OCI-LY1 (cell line): Measurements from ENCODE around the gene MYO10.

Experiments used
- H2AFZ ChIP-seq: fragments of 200-600 bp; sonication (generic), shearing (Covaris generic); 2 replicates; pipeline ENCODE4 v1.6.0; 2014; ENCODE audit warnings: antibody characterized with exemption, mild to moderate bottlenecking, low read length
- H3F3A ChIP-seq: fragments of 200-600 bp; sonication (generic), shearing (Covaris generic); 2 replicates; pipeline ENCODE4 v1.6.0; 2014; ENCODE audit warnings: mild to moderate bottlenecking, antibody characterized with exemption, low read length, moderate library complexity; ENCODE audit not compliant: insufficient read depth
- H3K27ac ChIP-seq: fragments of 200-600 bp; sonication (generic); 2 replicates; pipeline ENCODE4 v1.5.1; 2014; ENCODE audit warnings: low read length, mixed run types, mild to moderate bottlenecking, low read depth; ENCODE audit not compliant: poor library complexity, severe bottlenecking
- H3K27me3 ChIP-seq: fragments of 200-600 bp; sonication (generic); 2 replicates; pipeline ENCODE4 v1.6.0; 2014; ENCODE audit warnings: antibody characterized with exemption, mild to moderate bottlenecking, low read length, moderate library complexity; ENCODE audit not compliant: insufficient read depth
- H3K36me3 ChIP-seq: fragments of 200-600 bp; sonication (generic); 2 replicates; pipeline ENCODE4 v1.6.1; 2014; ENCODE audit warnings: mild to moderate bottlenecking, antibody characterized with exemption, low read length, moderate library complexity, mixed read lengths; ENCODE audit not compliant: insufficient read depth
- H3K4me1 ChIP-seq: fragments of 200-600 bp; sonication (generic); 2 replicates; pipeline ENCODE4 v1.5.1; 2014; ENCODE audit warnings: mild to moderate bottlenecking, low read length, moderate library complexity; ENCODE audit not compliant: insufficient read depth, severe bottlenecking
- H3K4me2 ChIP-seq: fragments of 200-600 bp; sonication (generic), shearing (Covaris generic); 2 replicates; pipeline ENCODE4 v1.6.1; 2014; ENCODE audit warnings: low read length
- H3K4me3 ChIP-seq: fragments of 200-600 bp; sonication (generic); 2 replicates; pipeline ENCODE4 v1.5.1; 2014; ENCODE audit warnings: low read length, low read depth, mild to moderate bottlenecking, mixed read lengths; ENCODE audit not compliant: poor library complexity, severe bottlenecking
- H3K79me2 ChIP-seq: fragments of 200-600 bp; shearing (Covaris generic); 2 replicates; pipeline ENCODE4 v1.6.1; 2016; ENCODE audit warnings: mixed run types, low read length, mixed read lengths; ENCODE audit not compliant: insufficient read depth
- H3K9ac ChIP-seq: fragments of 200-600 bp; sonication (generic), shearing (Covaris generic); 2 replicates; pipeline ENCODE4 v1.6.1; 2014; ENCODE audit warnings: mild to moderate bottlenecking, low read length, mixed read lengths
- H3K9me2 ChIP-seq: fragments of 200-600 bp; sonication (generic), shearing (Covaris generic); 2 replicates; pipeline ENCODE4 v1.6.1; 2014; ENCODE audit warnings: low read depth, mild to moderate bottlenecking, low read length, mixed read lengths
- H3K9me3 ChIP-seq: fragments of 200-600 bp; shearing (Covaris generic); 2 replicates; pipeline ENCODE4 v1.6.1; 2014; ENCODE audit warnings: low read length, mixed read lengths
- H4K20me1 ChIP-seq: fragments of 200-600 bp; sonication (generic), shearing (Covaris generic); 2 replicates; pipeline ENCODE4 v1.6.0; 2016; ENCODE audit warnings: mild to moderate bottlenecking, low read length; ENCODE audit not compliant: insufficient read depth
- CTCF ChIP-seq: fragments of 200-600 bp; sonication (generic), shearing (Covaris generic); IDR thresholded peaks from 2 replicates; pipeline ENCODE4 v1.5.1; 2017; ENCODE audit warnings: mild to moderate bottlenecking, antibody characterized with exemption, low read length, moderate library complexity, mixed read lengths
- EZH2 ChIP-seq: fragments of 200-600 bp; sonication (generic), shearing (Covaris generic); IDR thresholded peaks from 2 replicates; pipeline ENCODE4 v1.8.0; 2017; ENCODE audit warnings: borderline replicate concordance, mixed run types, mild to moderate bottlenecking, antibody characterized with exemption, low read length, moderate library complexity, mixed read lengths

Gene MYO10

GRCh38 chr5:16946725-16947124 is 10.6 kb upstream of the MYO10 start:
- H3K9me3 ChIP-seq: no peaks in the 10 kb centered on the region
- H3K27ac ChIP-seq: no peak overlapping the region
- H2AFZ ChIP-seq: no peak overlapping the region
- H3K79me2 ChIP-seq: no peaks in the 10 kb centered on the region
- H3K9ac ChIP-seq: no peak overlapping the region
- H3F3A ChIP-seq: no peaks in the 10 kb centered on the region
- H3K36me3 ChIP-seq: no peaks in the 10 kb centered on the region
- no peak overlapping the region for H3K4me2 ChIP-seq
- H3K27me3 ChIP-seq: no peaks in the 10 kb centered on the region
- no peak overlapping the region for H3K4me3 ChIP-seq
- no peaks in the 10 kb centered on the region for H3K9me2 ChIP-seq
- H4K20me1 ChIP-seq: no peaks in the 10 kb centered on the region
- TF ChIP-seq CTCF: no peak
- TF ChIP-seq EZH2: no peak
- H3K4me1 ChIP-seq: no peaks in the 10 kb centered on the region

GRCh38 chr5:16944816-16945562 is 8.9 kb upstream of the MYO10 start:
- Histone ChIP-seq H3K4me1 (no peaks in the 10 kb centered on the region), H3K4me2 (no peak overlapping the region), H3K9me3 (no peaks in the 10 kb centered on the region), H3K9ac (no peak overlapping the region), H3K36me3 (no peaks in the 10 kb centered on the region), H3K4me3 (no peak overlapping the region), H3K27me3 (no peaks in the 10 kb centered on the region), H2AFZ (no peak overlapping the region), H3K9me2 (no peaks in the 10 kb centered on the region), H3K79me2 (no peaks in the 10 kb centered on the region), H3K27ac (no peak overlapping the region), H3F3A (no peaks in the 10 kb centered on the region), H4K20me1 (no peaks in the 10 kb centered on the region)
- TF ChIP-seq EZH2 (no peak), CTCF (no peak)

- no peak for TF ChIP-seq CTCF
- no peak for TF ChIP-seq EZH2
- Histone ChIP-seq H3K4me2 (no peak overlapping the region), H3F3A (no peaks in the 10 kb centered on the region), H3K27ac (no peak overlapping the region), H3K9me2 (no peaks in the 10 kb centered on the region), H3K4me1 (no peaks in the 10 kb centered on the region), H4K20me1 (no peaks in the 10 kb centered on the region), H3K36me3 (no peaks in the 10 kb centered on the region), H3K9me3 (no peaks in the 10 kb centered on the region), H3K79me2 (no peaks in the 10 kb centered on the region), H2AFZ (no peak overlapping the region), H3K4me3 (no peak overlapping the region), H3K27me3 (no peaks in the 10 kb centered on the region), H3K9ac (no peak overlapping the region)
Observed at GRCh38 chr5:16943846-16944678, 8.0 kb upstream of the MYO10 start.
